Measurements from ENCODE around the gene PCDHGA6.
"Not testable (repeated sequence)": the region's sequence is repeated elsewhere in the genome, so short reads cannot be mapped to it uniquely, and the experiment has no call there.

Gene PCDHGA6

GRCh38 chr5:141373673-141374317 lies at the start of gene PCDHGA6:
Gene PCDHGA6 (plus strand): TSS chr5:141373891. CDS start chr5:141374084, 193 bp downstream.
- DNase-seq: no peak

- no peak for DNase-seq
Measured at GRCh38 chr5:141326088-141326854, 47.4 kb upstream of the PCDHGA6 start.

- no peak for DNase-seq
Measured at GRCh38 chr5:141328231-141328630, 45.5 kb upstream of the PCDHGA6 start.

GRCh38 chr5:141330299-141331080 lies 43.2 kb upstream of the PCDHGA6 start, which contains the start of gene PCDHGA1:
Gene PCDHGA1 (plus strand): TSS chr5:141330514.
- no peak for DNase-seq

GRCh38 chr5:141332571-141332970 lies 41.1 kb upstream of the PCDHGA6 start:
- not testable (repeated sequence) for DNase-seq

- no peak for DNase-seq
Measured at GRCh38 chr5:141338538-141339306, 35.0 kb upstream of the PCDHGA6 start, which contains the start of gene PCDHGA2. Gene PCDHGA2 (plus strand): TSS chr5:141338760.

GRCh38 chr5:141340781-141341354 lies 32.8 kb upstream of the PCDHGA6 start:
- not testable (repeated sequence) for DNase-seq

GRCh38 chr5:141342773-141343172 lies 30.9 kb upstream of the PCDHGA6 start:
- DNase-seq: no peak

GRCh38 chr5:141343242-141343952 lies 30.3 kb upstream of the PCDHGA6 start, which contains the start of gene PCDHGA3:
Gene PCDHGA3 (plus strand): TSS chr5:141343829. CDS start chr5:141344034, 205 bp downstream.
- DNase-seq: no peak

- no peak for DNase-seq
Measured at GRCh38 chr5:141343953-141344463, 29.7 kb upstream of the PCDHGA6 start.

GRCh38 chr5:141345327-141345726 lies 28.4 kb upstream of the PCDHGA6 start:
- DNase-seq: no peak

GRCh38 chr5:141346017-141346416 lies 27.7 kb upstream of the PCDHGA6 start:
- not testable (repeated sequence) for DNase-seq

- no peak for DNase-seq
Measured at GRCh38 chr5:141349917-141350619, 23.6 kb upstream of the PCDHGA6 start, which contains the start of gene PCDHGB1. Gene PCDHGB1 (plus strand): TSS chr5:141350099. CDS start chr5:141350261, 162 bp downstream.

- no peak for DNase-seq
Measured at GRCh38 chr5:141351591-141351990, 22.1 kb upstream of the PCDHGA6 start.

GRCh38 chr5:141354900-141355469 lies 18.7 kb upstream of the PCDHGA6 start, which contains the start of gene PCDHGA4:
Gene PCDHGA4 (plus strand): TSS chr5:141355021. CDS start chr5:141355108, 87 bp downstream.
- DNase-seq: no peak

- no peak for DNase-seq
Measured at GRCh38 chr5:141355641-141356040, 18.1 kb upstream of the PCDHGA6 start.

GRCh38 chr5:141356133-141356532 lies 17.6 kb upstream of the PCDHGA6 start:
- no peak for DNase-seq

- no peak for DNase-seq
Measured at GRCh38 chr5:141356950-141357349, 16.7 kb upstream of the PCDHGA6 start.

- no peak for DNase-seq
Measured at GRCh38 chr5:141359790-141360426, 13.8 kb upstream of the PCDHGA6 start, which contains the start of gene PCDHGB2. Gene PCDHGB2 (plus strand): TSS chr5:141359994. CDS start chr5:141360136, 142 bp downstream.
